GM19351 (cell line): Measurements from ENCODE around the gene LITAF.
"Not testable (repeated sequence)": the region's sequence is repeated elsewhere in the genome, so short reads cannot be mapped to it uniquely, and the experiment has no call there.

Experiments used
- ATAC-seq: cut with Tn5 transposase; IDR thresholded peaks from one replicate; pipeline ENCODE4 v1.9.1; 2021; ENCODE audit warnings: mild to moderate bottlenecking, moderate library complexity; ENCODE audit not compliant: unreplicated experiment

LITAF gene

DNA sequence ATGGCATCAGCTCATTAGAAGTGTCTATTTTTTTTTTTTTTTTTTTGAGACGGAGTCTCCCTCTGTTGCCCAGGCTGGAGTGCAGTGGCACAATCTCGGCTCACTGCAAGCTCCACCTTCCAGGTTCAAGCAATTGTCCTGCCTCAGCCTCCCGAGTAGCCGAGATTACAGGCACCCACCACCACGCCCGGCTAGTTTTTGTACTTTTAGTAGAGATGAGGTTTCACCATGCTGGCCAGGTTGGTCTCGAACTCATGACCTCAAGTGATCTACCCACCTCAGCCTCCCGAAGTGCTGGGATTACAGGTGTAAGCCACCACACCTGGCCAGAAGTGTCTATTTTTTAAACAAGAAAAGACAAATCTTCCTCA lies 9.4 kb downstream of the LITAF start:
- not testable (repeated sequence) for ATAC-seq

DNA sequence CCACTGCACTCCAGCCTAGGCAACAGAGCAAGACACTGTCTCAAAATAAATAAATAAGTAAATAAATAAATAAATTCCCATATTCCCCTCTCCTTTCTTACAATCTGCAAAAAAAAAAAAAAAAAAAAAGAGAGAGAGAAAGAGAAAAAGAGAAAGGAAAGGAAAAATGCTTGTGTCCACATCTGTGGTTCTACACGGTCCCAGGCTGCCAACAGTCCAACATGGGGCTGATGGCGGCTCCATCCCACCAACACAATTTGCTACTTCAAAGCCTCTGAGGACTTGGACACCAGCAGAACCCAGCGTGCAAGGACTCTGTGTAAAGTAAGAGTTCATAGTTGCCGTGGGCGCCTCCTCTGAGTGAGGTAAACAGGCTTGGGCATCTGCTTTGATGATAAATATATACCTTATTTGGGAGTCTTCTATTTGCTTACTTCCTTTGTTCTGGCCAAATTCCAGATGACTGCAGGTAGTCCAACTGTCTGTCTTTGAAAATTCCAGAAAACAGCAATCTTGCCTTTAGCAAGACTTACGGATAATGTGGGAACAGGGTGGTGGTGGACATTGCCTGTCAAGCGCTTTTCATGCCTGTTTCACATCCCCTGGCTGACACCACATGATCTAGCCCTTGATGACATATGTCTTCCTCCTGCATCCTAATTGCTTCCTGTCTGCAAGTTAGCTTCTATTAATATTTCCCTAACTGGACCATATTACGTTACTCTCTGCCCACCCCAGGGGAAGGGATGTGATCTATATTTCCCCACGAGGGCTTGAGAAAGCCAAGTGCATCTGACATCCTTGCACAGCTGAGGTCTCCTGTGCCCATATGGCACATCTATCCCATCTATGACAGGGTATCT lies 10.1 kb downstream of the LITAF start:
- ATAC-seq = peak; percentile 68

DNA sequence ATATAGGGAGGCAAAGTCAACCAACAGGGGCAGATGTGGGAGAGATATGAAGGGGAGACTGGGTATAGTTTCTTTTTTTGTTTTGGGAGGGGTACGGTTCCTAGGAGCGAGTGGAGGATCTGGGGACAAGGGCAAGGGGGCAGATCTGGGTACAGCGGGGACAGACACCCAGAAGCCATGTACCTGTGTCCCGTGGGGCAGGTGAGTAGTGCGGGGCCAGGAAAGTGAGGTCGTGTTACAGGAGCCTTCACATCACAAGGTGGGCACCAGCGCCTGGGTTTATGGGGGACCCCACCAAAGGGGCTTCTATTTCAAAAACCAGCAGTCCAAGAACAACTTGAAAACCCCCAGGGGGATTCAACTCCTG lies 11.5 kb downstream of the LITAF start:
- no peak for ATAC-seq

DNA sequence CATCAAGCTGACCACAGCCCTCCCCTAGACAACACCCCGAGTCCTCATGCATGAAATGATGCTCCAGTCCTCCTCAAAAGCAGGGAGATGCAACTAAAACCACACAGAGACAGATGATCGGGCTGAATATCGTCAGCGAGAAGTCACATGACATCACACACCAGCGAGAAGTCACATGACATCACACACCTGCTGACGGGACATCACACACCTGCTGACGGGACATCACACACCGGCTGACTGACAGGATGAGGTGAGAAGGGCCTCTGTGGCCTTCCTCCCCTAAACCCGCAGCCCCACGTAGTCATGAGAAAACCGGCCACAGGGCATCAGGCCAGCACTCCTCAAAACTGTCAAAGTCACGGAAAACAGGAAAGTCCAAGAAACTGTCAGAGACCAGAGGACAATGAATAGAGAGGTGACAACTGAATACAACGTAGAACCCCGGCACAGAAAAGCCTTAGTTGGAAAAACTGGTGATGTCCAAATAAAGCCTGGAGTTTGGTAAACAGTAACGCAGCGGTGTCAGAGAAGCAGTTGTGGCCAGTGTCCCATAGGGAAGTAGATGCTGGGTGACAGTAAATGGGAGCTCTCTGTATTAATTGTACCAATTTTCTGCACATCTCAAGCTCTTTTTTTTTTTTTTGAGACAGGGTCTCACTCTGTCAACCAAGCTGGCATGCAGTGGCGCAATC lies 14.3 kb downstream of the LITAF start:
- ATAC-seq = no peak

DNA sequence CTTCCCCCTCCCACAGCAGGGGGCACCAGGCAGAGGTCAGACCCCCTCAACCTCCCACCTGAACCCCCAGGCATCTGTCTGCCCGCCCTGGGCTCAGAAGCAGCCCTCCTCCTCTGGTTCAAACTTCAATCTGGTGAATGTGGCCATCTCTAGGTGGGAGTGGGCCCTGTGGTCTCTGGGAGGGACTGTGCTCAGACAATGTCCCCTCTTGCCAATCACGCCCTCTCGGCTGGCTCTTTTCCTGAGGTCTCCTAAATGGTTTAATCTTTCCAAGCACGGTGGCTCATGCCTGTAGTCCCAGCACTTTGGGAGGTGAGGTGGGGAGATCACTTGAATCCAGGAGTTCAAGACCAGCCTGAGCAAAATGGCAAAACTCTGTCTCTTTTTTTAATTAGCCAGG lies 15.2 kb downstream of the LITAF start:
- no peak for ATAC-seq

DNA sequence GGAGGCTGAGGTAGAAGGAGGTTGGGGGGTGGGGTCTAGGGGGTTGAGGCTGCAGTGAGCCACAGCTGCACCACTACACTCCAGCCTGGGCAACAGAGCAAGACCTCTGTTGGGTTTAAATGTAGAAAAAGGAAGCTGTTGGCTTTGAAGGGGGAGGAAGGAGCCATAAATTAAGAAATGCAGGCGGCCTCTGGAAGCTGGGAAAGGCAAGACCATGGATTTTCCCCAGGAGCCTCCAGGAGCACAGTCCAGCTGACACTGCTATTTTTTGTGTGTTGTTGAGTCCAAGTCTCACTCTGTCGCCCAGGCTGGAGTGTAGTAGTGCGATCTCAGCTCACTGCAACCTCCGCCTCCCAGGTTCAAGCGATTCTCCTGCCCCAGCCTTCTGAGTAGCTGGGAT lies 15.9 kb downstream of the LITAF start:
- no peak for ATAC-seq

DNA sequence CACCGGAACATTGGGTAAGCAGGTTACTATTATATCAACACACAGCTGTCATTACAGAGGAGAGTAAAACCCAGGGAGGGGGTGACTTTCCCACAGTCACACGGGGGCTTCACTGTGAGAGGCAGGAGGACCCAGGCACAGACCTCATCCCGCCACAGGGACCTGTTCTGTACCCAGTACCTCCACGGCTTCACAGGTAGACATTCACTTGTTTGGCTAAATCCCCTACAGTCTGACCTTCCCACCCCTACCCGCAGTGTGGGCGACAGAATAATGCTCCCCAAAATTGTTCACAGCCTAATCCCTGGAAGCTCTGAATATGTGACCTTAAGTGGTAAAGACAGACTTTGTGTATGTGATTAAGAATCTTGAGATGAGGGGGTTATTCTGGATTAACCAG lies 16.5 kb downstream of the LITAF start:
- no peak for ATAC-seq

DNA sequence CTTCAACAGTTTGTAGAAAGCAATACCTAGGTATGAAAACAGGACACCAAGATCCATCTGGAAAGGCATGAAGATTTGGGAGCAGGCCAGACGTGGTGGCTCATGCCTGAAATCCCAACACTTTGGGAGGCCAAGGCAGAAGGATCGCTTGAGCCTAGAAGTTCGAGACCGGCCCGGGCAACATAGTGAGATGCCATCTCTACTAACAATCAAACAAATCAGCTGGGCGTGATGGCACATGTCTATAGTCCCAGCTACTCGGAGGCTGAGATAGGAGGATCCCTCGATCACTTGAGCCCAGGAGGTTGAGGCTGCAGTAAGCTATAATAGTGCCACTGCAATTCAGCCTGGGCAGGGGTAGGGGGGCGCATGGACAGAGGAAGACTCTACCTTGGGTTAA lies 20.3 kb downstream of the LITAF start:
- ATAC-seq = no peak

DNA sequence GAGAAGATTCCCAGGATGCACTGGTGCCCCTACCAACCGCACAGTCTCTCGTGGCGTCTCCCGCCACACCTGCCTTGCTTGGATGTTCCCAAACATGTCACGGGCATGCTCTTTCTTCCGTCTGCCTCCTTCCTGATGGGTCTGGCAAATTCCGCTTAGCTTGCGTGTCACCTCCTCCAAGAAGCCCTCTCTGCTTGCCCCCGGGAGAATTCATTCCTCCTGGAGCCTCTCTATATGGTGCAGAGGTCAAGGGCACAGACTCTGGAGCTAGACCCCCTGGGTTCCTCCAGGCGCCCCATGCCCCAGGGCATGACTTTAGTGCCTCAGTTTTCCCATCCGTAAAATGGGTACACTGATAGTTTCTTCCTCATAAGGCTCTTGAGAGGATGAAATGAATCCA lies 21.1 kb downstream of the LITAF start:
- ATAC-seq = no peak

DNA sequence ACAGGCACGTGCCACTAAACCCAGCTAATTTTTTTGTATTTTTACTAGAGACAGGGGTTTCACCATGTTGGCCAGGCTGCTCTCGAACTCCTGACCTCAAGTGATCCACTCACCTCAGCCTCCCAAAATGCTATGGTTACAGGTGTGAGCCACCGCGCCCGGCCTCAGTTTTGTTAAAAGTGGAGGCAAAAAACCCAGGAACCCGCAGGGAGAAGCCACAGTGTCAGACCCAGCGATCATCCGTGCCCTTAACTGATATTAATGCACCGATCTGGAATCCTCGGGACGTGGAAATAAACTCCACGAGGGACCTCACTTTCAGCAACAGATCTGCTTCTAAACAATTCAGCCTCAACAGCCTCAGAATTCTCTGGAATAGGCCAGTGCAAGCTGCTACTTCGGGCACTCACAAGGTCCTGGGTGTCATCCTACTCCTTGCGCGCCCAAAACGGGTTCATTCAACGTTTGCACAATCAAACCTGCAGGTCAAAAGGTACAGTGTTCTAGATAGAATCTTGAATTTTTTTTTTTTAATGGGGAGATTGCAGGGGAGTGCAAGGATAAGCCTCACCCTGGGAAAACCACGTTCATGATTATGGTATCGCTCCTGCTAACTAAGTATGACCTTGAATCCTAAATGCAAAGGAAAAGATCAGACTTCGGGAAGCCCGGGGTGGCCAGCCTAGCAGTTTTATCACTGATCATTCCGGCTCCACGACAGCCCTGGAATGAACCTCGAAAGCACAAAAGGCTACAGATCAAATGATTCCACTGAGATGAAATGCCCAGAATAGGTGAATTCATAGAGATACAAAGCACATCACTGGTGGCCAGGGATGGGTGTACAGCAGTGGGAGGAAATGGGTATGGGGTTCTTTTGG lies 22.4 kb downstream of the LITAF start:
- ATAC-seq = no peak

DNA sequence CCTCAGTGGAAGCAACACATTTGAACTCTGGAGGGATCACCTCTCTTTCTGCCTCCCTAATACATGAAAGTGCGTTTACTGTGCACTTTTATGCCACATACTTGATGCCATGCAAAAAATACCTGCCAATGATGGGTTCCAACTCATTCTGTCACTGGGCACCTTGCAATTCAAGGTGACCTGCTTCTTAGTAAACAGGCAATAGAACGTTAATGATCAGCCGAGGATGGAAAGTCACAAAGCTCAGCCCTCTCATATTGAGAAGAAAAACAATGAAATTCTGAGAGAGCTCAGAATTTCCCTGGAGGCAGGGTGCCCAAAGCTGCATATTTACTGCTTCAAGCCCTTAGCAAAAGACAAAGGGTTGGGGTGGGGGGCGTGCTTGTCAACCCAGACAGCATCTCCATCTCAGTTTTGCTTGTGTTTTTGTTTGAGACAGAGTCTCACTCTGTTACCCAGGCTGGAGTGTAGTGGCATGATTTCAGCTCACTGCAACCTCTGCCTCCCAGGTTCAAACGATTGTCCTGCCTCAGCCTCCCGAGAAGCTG lies 23.2 kb downstream of the LITAF start:
- ATAC-seq = no peak

DNA sequence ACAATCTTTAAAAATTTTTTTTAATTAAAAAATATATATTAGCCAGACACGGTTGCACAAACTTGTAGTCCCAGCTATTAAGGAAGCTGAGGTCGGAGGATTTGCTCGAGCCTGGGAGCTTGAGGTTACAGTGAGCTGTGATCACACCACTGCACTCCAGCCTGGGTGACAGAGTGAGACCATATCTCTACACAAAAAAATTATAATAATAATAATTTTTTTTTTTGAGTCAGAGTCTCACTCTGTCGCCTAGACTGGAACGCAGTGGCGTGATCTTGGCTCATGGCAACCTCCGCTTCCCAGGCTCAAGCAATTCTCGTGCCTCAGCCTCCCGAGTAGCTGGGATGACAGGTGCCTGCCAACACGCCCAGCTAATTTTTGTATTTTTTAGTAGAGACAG lies 23.8 kb downstream of the LITAF start:
- ATAC-seq = no peak

DNA sequence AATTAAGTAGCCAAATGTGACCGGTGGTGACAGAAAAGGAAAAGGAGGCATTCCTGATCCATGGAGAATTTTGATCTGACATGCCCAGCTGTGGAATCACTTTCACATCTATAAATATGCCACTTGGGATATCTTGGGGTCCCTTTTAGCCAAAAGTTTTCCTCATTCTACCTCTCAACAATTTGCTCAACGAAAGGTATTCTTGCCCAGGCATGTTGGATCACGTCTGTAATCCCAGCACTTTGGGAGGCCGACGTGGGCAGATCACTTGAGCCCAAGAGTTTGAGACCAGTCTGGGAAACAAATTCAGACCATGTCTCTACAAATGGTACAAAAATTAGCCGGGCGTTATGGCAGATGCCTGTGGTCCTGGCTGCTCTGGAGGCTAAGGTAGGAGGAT lies 24.3 kb downstream of the LITAF start:
- ATAC-seq = no peak

DNA sequence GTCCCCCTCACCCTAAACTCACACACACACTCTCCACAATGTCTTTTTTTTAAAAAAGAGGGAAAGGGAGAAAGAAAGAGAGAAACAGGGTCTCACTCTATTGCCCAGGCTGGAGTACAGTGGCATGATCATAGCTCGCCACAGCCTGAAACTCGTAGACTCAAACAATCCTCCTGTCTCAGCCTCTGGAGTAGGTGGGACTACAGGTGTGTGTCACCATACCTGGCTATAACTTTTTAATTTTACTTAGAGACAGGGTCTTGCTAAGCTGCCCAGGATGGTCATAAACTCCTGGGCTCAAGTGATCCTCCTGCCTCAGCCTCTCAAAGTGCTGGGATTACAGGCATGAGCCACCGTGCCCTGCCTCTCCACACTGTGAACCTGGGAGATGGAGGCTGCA lies 24.9 kb downstream of the LITAF start:
- ATAC-seq = no peak

DNA sequence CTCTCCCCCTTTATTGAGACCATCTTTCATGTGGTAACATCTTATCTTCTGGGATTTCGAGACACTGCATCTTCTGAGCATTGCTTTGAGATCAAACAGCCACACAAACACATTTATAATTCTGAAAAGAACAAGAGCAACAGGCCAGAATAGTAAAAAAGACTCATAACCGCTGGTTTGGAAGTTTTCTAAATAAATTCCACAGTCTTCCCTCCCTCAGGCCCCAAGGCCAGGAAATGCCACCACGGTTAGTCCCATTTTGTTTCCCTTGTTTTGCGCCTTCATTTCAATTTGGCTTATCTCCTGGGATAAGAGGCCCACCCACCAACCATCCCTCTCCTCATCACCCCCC lies 25.3 kb downstream of the LITAF start:
- no peak for ATAC-seq

DNA sequence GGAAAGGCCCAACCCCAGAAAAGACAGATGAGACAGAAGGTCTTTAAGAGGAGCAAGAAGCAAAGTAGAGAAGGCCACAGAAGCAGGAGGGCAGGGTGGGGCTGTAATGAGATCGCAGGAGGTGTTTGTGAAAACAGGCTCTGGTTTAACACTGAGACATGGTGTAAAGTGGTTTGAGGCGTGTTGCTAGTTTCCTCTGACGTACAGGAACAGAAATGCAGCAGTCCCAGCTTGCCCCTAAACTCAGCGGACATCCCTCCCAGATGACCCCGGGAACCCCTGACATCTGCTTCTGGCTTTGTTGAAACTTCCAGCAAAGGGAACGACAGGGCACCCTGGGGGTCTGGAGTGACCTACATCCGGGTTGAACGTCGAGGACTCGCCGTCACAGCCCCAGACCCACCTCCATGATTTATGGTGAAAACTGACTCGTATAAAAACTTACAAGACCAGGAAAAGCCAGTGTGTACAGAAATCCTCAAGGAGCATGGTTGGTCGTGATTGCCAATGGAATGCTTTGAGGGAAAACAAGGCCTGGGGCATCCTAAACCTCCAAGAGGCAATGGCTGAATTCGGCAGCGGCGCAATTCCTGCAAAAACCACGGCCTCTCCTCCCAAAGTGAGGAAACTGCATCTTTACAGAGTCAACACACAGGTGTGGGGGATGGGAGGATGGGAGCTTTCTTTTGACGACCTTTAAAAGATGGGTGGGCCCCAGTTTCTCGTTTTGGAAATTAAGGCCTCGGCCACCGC lies 25.8 kb downstream of the LITAF start:
- no peak for ATAC-seq

DNA sequence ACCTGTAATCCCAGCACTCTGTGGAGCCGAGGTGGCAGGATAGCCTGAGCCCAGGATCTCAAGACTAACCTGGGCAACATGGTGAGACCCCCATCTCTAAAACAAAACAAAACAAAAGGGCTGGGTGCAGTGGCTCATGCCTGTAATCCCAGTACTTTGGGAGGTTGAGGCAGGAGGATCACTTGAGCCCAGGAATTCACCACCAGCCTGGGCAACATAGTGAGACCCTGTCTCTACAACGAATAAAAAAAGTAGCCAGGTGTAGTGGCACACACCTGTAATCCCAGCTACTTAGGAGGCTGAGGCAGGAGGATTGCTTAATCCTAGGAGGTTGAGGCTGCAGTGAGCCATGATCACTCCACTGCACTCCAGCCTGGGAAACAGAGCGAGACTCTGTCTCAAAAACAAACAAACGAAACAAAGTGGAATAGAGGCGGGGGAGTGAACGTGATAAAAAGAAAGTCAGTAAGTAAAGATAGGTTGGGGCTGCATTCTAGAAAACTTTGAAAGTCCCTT lies 28.4 kb downstream of the LITAF start:
- not testable (repeated sequence) for ATAC-seq

DNA sequence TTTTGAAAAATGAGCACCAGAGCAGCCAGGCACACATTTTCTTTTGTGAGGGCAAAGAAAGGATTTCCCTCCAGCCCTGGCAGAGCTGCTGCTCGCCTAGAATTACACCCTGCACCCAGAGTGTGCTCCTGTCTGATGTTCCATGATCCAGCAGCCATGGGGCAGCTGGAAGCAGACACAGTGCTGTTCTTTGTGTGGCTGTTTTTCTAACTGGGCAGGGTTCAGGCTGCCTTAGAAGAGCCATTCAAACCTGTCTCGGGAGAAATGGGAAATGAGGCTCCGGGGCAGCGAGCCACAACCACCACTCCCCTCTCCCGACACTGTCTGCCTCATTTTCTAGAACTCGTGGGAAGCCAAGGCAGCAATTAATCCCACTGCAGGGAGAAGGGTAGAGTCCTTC lies 28.9 kb downstream of the LITAF start:
- no peak for ATAC-seq

DNA sequence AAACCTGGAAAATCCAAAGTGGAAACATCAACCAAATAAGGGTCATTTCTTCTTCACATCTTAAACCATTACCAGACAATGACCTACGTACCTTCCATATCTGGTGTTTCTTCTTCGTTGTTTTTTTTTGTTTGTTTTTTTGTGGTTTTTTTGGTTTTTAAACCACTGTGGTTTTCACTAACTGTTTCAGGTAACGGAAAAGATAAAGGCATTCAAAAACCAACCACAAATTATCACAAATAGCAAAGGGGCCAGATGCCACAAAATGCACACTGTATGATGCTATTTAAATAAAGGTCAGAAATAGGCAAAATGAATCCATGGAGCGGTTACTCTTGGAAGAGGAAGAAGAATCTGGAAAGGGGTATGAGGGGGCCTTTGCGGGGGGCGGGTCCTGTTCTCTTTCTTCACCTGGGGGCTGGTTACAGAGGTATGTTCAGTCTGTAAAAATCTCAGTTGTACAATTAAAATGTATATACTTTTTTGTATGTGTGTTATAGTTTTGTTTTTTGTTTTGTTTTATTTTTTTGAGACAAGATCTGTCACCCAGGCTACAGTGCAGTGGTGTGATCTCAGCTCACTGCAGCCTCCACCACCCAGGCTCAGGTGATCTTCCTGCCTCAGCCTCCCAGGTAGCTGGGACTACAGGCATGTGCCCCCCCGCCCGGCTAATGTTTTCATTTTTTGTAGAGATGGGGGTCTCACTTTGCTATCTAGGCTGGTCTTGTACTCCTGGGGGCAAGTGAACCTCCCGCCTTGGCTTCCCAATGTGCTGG lies 29.6 kb downstream of the LITAF start:
- ATAC-seq = no peak
